Gastrocnemius medialis (tissue), 4 donors: ENCODE measurements around the gene WNT3A. TPM values are rescaled to one million over a fixed set of nuclear protein-coding genes. Genes with fewer than 3 reads are reported as not detected.

Experiments
- ATAC-seq, 2 donors: fragments of 150-250 bp; one replicate each; pipeline ENCODE4 v1.9.1; 2016
- DNase-seq, 2 donors: peaks; one replicate each; pipeline ENCODE4 v3.0.0-alpha.2; 2019
- H3K27ac ChIP-seq, 4 donors: fragments of 200-600 bp; sonication (generic); 1 replicate in 1 of 4; 2 replicates in 3 of 4; pipeline ENCODE4 v1.5.1; 2016 to 2018; ENCODE audit warnings: mild to moderate bottlenecking in 2 of 4, moderate library complexity in 1 of 4
- H3K27me3 ChIP-seq, 3 donors: fragments of 200-600 bp; sonication (generic) in 2 of 3; 1 replicate in 1 of 3; 2 replicates in 2 of 3; pipeline versions ENCODE4 v1.5.1 to v1.6.0; 2016 to 2019; ENCODE audit warnings: mild to moderate bottlenecking in 1 of 3, moderate library complexity in 1 of 3
- H3K36me3 ChIP-seq, 2 donors: fragments of 200-600 bp; sonication (generic) in 1 of 2; one replicate each; pipeline ENCODE4 v1.5.1; 2017 to 2018
- H3K4me1 ChIP-seq, 2 donors: fragments of 200-600 bp; sonication (generic) in 1 of 2; one replicate each; pipeline ENCODE4 v1.5.1; 2016 to 2017; ENCODE audit warnings: mild to moderate bottlenecking in 2 of 2
- H3K4me3 ChIP-seq, 4 donors: fragments of 200-600 bp; sonication (generic) in 3 of 4; 1 replicate in 1 of 4; 2 replicates in 3 of 4; pipeline ENCODE4 v1.5.1; 2016 to 2019; ENCODE audit warnings: mild to moderate bottlenecking in 2 of 4
- H3K9me3 ChIP-seq, 3 donors: fragments of 200-600 bp; sonication (generic) in 2 of 3; 1 replicate in 1 of 3; 2 replicates in 2 of 3; pipeline ENCODE4 v1.5.1; 2016 to 2019
- POLR2A ChIP-seq, 2 donors: fragments of 450-650 bp; IDR thresholded peaks; one replicate each; pipeline ENCODE4 v1.6.1; 2017; ENCODE audit warnings: antibody characterized with exemption in 2 of 2, mild to moderate bottlenecking in 2 of 2, moderate library complexity in 2 of 2
- in situ Hi-C, 4 donors: fragments of 200-750 bp; cut with MboI; loops; one replicate each; pipeline versions ENCODE4 v1.15.0 to v1.8.0; 2017; ENCODE audit warnings: low sequenced_read_pairs in 4 of 4
- intact Hi-C: fragments of 100-400 bp; cut with DNase I; formaldehyde crosslinking; loops from one replicate; pipeline ENCODE4 v1.15.1; 2023; ENCODE audit warnings: low total_unique reads
- total RNA-seq, 4 donors: library from RNA; depleted of rRNA; stranded (reverse); fragments of >200 nt; gene quantifications; one replicate each; pipeline versions ENCODE4 v1.1.0 to v1.2.3, GENCODE V29; 2016
- TF ChIP-seq, protein P1 (sequence below), 5 experiments: fragments of 450-650 bp in 3 of 5; fragments of 200-600 bp in 2 of 5; sonication (generic) in 2 of 5; IDR thresholded peaks in 4 of 5; conservative IDR thresholded peaks in 1 of 5; 1 replicate in 4 of 5; 2 replicates in 1 of 5; pipeline ENCODE4 v1.5.1; 2016 to 2019; ENCODE audit warnings: antibody characterized with exemption in 5 of 5, mild to moderate bottlenecking in 3 of 5, moderate library complexity in 3 of 5

Gene WNT3A
- total RNA-seq, 4 donors from 2014 or later: not detected

DNA sequence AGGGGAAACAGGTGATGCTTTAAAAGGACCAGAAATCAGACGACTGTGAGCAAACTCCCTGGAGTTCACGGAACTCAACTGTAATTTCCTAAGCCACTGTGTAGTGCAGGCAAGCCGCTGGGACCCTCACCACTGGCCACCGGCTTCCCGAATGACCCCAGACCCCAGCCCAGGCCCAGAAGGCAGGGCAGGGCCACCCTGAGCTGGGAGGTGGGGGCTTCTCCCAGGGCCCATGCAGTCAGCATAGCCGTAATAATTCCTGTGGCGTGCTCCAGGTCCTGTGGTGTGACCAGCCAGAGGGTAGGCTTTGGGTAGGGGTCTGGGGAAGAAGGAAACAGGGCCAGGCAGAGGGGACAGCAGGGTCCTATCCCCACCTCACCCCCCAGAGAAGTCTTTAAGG lies 72.2 kb downstream of the WNT3A start:
- peak in 1 of 2 donors; percentile 5 for DNase-seq
- no peaks in the 10 kb centered on the region for H3K9me3 ChIP-seq
- H3K4me3 ChIP-seq: no peak overlapping the region
- peaks cover 8 to 14% of the 10 kb centered on the region in 2 donors for H3K4me1 ChIP-seq
- intact Hi-C loops (loop anchor here (10.0 kb wide), 1 partner anchor 74 kb away; the partner anchor contains the start of gene WNT3A), in situ Hi-C loops (loop anchor here in 1 of 4 donors (25.0 kb wide), 1 partner anchor 317 kb away; no protein-coding TSS in a partner anchor)
- ATAC-seq: no peak
- peaks cover 0 to 12% (median 3%) of the 10 kb centered on the region in 3 donors for H3K27me3 ChIP-seq
- H3K27ac ChIP-seq: no peak overlapping the region
- no peaks in the 10 kb centered on the region for H3K36me3 ChIP-seq
- TF ChIP-seq POLR2A (IDR thresholded peaks at IDR 0.05): no peak
- TF ChIP-seq, protein P1, sequence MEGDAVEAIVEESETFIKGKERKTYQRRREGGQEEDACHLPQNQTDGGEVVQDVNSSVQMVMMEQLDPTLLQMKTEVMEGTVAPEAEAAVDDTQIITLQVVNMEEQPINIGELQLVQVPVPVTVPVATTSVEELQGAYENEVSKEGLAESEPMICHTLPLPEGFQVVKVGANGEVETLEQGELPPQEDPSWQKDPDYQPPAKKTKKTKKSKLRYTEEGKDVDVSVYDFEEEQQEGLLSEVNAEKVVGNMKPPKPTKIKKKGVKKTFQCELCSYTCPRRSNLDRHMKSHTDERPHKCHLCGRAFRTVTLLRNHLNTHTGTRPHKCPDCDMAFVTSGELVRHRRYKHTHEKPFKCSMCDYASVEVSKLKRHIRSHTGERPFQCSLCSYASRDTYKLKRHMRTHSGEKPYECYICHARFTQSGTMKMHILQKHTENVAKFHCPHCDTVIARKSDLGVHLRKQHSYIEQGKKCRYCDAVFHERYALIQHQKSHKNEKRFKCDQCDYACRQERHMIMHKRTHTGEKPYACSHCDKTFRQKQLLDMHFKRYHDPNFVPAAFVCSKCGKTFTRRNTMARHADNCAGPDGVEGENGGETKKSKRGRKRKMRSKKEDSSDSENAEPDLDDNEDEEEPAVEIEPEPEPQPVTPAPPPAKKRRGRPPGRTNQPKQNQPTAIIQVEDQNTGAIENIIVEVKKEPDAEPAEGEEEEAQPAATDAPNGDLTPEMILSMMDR (IDR thresholded peaks at IDR 0.05 in 4 of 5, conservative IDR thresholded peaks at IDR 0.05 in 1 of 5): no peak

DNA sequence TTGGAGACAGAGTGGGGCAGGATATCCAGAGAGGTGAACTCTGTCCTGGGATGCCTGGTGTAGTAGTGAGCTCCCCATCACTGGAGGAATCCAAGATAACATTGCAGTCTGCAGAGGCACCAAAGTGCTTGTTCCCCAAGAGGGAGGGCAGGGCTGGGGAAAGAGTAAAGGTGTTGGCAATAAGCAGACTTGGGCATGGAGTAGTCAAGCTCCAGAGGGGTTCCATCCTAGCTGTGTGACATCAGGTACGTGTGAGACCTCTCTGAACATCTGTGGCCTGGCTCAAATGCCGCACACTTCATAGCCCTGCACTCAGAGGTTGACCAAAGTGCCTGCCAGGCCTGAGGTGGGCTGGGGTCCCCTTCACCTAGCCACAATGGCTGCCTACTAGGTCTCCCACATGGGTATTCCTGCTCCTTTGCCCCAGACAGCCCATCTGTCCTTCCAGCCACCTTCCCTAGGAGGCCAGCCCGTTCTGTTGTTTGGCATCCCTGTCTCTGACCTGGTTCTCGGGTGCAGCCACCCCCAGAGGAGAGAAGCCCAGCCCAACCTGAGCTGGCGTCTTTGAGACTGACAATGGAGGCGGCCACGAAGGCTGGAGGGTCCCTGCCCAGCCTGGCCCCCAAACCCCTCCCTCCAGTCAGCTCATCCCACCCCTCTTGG lies 72.9 kb downstream of the WNT3A start:
- H3K9me3 ChIP-seq: no peaks in the 10 kb centered on the region
- peaks cover 0 to 4% (median 0%) of the 10 kb centered on the region in 3 donors for H3K27me3 ChIP-seq
- ATAC-seq (no peak), DNase-seq (peak in 1 of 2 donors; percentile 9)
- intact Hi-C loops (loop anchor here (10.0 kb wide), 5 partner anchors 75 to 1545 kb away; partner anchors contain the start of genes COQ8A, TAF5L, URB2 and WNT3A), in situ Hi-C loops (loop anchor here in 1 of 4 donors (25.0 kb wide), 1 partner anchor 317 kb away; no protein-coding TSS in a partner anchor)
- H3K4me3 ChIP-seq: no peak overlapping the region
- no peak overlapping the region for H3K27ac ChIP-seq
- no peaks in the 10 kb centered on the region for H3K36me3 ChIP-seq
- peaks cover 15 to 21% of the 10 kb centered on the region in 2 donors for H3K4me1 ChIP-seq
- no peak for TF ChIP-seq POLR2A (IDR thresholded peaks at IDR 0.05)
- TF ChIP-seq, protein P1 (IDR thresholded peaks at IDR 0.05 in 4 of 5, conservative IDR thresholded peaks at IDR 0.05 in 1 of 5): no peak

DNA sequence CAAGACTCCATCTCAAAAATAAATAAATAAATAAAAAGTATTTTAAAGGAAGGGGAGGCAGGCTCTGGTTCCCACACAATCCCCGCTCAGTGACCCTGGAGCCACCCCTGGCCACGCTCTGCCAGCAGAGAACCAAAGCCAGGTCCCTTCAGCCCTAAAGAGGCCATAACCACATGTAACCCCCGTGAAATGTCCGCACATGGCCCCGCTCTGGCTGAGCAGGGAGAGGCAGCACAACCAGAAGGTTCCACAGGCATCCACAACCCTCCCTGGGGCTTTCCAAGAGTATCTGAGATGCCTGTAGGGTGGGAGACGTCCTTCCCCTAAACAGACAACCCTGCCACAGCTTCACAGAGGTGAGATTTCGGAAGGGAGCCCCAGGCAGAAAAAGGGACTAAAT lies 74.3 kb downstream of the WNT3A start:
- peak overlapping the region in 1 of 4 donors; percentile 96 for H3K27ac ChIP-seq
- H3K27me3 ChIP-seq: no peaks in the 10 kb centered on the region
- no peak for DNase-seq
- intact Hi-C loops: loop anchor here (10.0 kb wide), 4 partner anchors 136 to 1544 kb away; partner anchors contain the start of genes COQ8A, TAF5L, URB2 and WNT9A
- no peaks in the 10 kb centered on the region for H3K36me3 ChIP-seq
- TF ChIP-seq, protein P1 (IDR thresholded peaks at IDR 0.05 in 4 of 5, conservative IDR thresholded peaks at IDR 0.05 in 1 of 5): no peak
- TF ChIP-seq POLR2A (IDR thresholded peaks at IDR 0.05): no peak
- H3K4me1 ChIP-seq: peaks cover 29 to 35% of the 10 kb centered on the region in 2 donors
- in situ Hi-C loops: loop anchor here in 1 of 4 donors (25.0 kb wide), 1 partner anchor 319 kb away; no protein-coding TSS in a partner anchor
- H3K4me3 ChIP-seq: peak overlapping the region; percentile 70 to 94 (median 93)
- ATAC-seq: no peak
- H3K9me3 ChIP-seq: no peaks in the 10 kb centered on the region

DNA sequence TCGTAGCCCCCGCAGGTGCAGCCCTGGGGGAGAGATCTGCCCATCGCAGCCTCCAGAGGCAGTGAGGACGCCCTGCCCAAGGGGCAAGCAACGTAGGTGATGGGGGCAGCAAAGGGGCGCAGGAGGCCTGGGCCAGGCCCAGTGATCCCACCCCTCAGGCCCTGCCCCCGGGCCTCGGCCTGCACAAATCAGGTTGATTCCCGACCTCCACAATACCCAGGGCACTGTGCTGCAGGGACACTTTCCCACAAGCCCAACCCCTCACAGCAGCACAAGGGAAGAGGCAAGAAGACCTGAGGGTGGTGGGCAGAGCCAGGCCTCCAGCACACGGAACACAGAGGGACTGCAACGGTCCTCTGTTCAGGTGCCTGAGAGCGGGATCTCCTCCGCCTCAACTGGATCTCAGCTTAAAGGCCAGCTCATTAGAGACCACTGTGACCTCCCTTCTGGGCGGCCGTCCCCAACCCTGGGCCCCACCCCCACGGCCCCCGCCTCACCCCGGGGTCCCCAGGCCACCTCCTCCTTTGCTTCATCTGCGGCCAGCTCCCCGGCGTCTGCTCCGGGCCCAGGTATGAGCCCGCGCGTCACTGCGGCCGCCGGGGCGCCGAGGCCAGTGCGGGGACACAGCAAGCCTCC lies 74.9 kb downstream of the WNT3A start:
- no peak for TF ChIP-seq POLR2A (IDR thresholded peaks at IDR 0.05)
- TF ChIP-seq, protein P1 (IDR thresholded peaks at IDR 0.05 in 4 of 5, conservative IDR thresholded peaks at IDR 0.05 in 1 of 5): no peak
- ATAC-seq: peak; percentile 3 to 11
- H3K4me3 ChIP-seq: peak overlapping the region; percentile 70 to 94 (median 93)
- no peaks in the 10 kb centered on the region for H3K36me3 ChIP-seq
- DNase-seq: no peak
- H3K27me3 ChIP-seq: no peaks in the 10 kb centered on the region
- no peaks in the 10 kb centered on the region for H3K9me3 ChIP-seq
- H3K27ac ChIP-seq: peak overlapping the region; percentile 89 to 96 (median 92)
- in situ Hi-C loops (loop anchor here in 1 of 4 donors (25.0 kb wide), 1 partner anchor 319 kb away; no protein-coding TSS in a partner anchor), intact Hi-C loops (loop anchor here (1.0 to 10.0 kb wide), 7 partner anchors 22 to 1543 kb away; partner anchors contain the start of genes C1orf35, COQ8A, GUK1 and TAF5L)
- peaks cover 35 to 40% of the 10 kb centered on the region in 2 donors for H3K4me1 ChIP-seq
